GM23248 (cell line): ENCODE measurements around the gene SLC66A1.
"Not testable (repeated sequence)": the region's sequence is repeated elsewhere in the genome, so short reads cannot be mapped to it uniquely, and the experiment has no call there.

Source experiments
- EZH2 ChIP-seq: fragments of 200-600 bp; sonication (generic); IDR thresholded peaks from 2 replicates; pipeline ENCODE4 v1.6.1; 2018; ENCODE audit warnings: antibody characterized with exemption, mild to moderate bottlenecking; ENCODE audit not compliant: insufficient read depth, poor library complexity, severe bottlenecking
- EZH2phosphoT487 ChIP-seq: fragments of 200-600 bp; sonication (generic); IDR thresholded peaks from 2 replicates; pipeline ENCODE4 v1.6.1; 2018; ENCODE audit warnings: antibody characterized with exemption, moderate library complexity, mild to moderate bottlenecking, low read depth; ENCODE audit not compliant: insufficient read depth

GRCh38 chr1:19270343-19270730, 41.8 kb upstream of the SLC66A1 start:
- not testable (repeated sequence) for TF ChIP-seq EZH2, EZH2phosphoT487
